ENCODE data around the gene C2orf76. TPM values are rescaled to one million over a fixed set of nuclear protein-coding genes. Genes with fewer than 3 reads are reported as not detected.
"Not testable (repeated sequence)": the region's sequence is repeated elsewhere in the genome, so short reads cannot be mapped to it uniquely, and the experiment has no call there.

C2orf76 gene
- total RNA-seq, 1 donor from 2014 or later, result 12.2 TPM

GRCh38 chr2:119383410-119384140 is 16.9 kb upstream of the C2orf76 start:
- Mint-ChIP-seq H3K4me1 (peaks cover 3% of the 10 kb centered on the region), H3K4me3 (no peak overlapping the region), H3K36me3 (no peaks in the 10 kb centered on the region), H3K27ac (no peak overlapping the region), H3K27me3 (ENCODE audit: low read depth) (peaks cover 1% of the 10 kb centered on the region), H3K9me3 (no peaks in the 10 kb centered on the region)
- no peak for TF ChIP-seq CTCF (IDR thresholded peaks at IDR 0.05; ENCODE audit: unreplicated experiment)
- DNase-seq (ENCODE audit: low spot score in 2 of 2, unreplicated experiment in 2 of 2), result no peak

GRCh38 chr2:119378566-119378965 is 11.9 kb upstream of the C2orf76 start:
- peaks cover 20% of the 10 kb centered on the region for H3K36me3 Mint-ChIP-seq
- no peak overlapping the region for H3K27ac Mint-ChIP-seq
- H3K4me3 Mint-ChIP-seq, result no peak overlapping the region
- TF ChIP-seq CTCF (IDR thresholded peaks at IDR 0.05; ENCODE audit: unreplicated experiment), result no peak
- no peak for DNase-seq (ENCODE audit: low spot score in 2 of 2, unreplicated experiment in 2 of 2)
- peaks cover 19% of the 10 kb centered on the region for H3K9me3 Mint-ChIP-seq
- peaks cover 7% of the 10 kb centered on the region for H3K4me1 Mint-ChIP-seq
- H3K27me3 Mint-ChIP-seq (ENCODE audit: low read depth), result peaks cover 1% of the 10 kb centered on the region

DNA sequence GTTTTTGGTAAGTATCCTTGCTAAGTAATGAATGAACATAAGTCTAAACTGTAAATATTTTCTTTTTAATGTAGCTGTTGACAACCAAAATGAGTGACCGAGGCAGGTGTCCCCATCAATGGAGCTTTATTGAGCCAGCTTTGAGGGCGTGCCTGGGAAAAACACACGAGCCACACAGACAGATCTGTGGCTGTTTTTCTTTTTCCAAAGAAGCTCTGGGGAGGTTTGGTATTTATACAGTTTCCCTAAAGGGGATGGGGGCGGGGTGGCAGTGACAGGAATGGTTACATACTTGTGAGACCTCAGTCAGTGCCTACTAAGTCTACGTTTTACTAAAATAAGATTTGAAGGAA is 11.3 kb upstream of the C2orf76 start:
- Mint-ChIP-seq H3K4me1 (peaks cover 7% of the 10 kb centered on the region), H3K36me3 (peaks cover 26% of the 10 kb centered on the region), H3K27ac (no peak overlapping the region), H3K4me3 (no peak overlapping the region), H3K9me3 (peaks cover 21% of the 10 kb centered on the region), H3K27me3 (ENCODE audit: low read depth) (peaks cover 1% of the 10 kb centered on the region)
- TF ChIP-seq CTCF (IDR thresholded peaks at IDR 0.05; ENCODE audit: unreplicated experiment), result no peak
- no peak for DNase-seq (ENCODE audit: low spot score in 2 of 2, unreplicated experiment in 2 of 2)

DNA sequence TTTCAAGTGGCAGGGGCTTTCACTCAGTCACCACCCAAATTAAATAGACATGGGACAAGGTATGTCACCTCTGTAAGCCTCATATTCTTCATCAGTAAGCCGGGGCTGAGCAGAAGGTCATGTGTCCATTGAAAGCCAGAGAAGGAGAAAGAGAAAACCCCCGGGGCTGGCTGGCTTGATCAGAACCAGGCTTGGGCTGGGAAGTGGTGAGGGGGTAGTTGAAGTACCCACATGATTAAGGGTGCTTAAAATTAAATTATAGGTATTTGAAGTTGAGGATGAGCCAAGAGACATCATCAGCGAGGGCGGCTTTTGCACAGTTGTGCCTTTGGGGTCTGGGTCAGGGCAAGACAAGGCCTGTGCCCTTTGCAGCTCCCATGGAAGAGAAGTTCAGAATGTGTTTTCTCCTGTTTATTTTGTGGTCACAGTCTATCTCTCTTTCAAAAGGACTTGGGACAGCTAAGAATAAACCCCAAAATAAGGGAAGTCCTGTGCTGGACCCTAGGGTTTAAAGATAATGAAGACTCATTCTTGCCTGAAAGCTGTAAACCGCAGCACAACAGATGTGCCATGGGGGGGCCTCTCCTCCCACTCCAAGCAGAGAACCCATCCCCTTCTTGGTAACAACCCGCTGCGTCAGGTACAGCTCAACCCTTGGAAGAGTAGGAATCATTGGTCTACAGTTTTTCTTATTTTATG is 10.8 kb upstream of the C2orf76 start:
- Mint-ChIP-seq H3K36me3 (peaks cover 31% of the 10 kb centered on the region), H3K27me3 (ENCODE audit: low read depth) (peaks cover 1% of the 10 kb centered on the region), H3K9me3 (peaks cover 21% of the 10 kb centered on the region), H3K4me3 (no peak overlapping the region), H3K4me1 (peaks cover 7% of the 10 kb centered on the region), H3K27ac (no peak overlapping the region)
- DNase-seq (ENCODE audit: low spot score in 2 of 2, unreplicated experiment in 2 of 2), result no peak
- no peak for TF ChIP-seq CTCF (IDR thresholded peaks at IDR 0.05; ENCODE audit: unreplicated experiment)

- Mint-ChIP-seq H3K9me3 (peaks cover 21% of the 10 kb centered on the region), H3K4me1 (peaks cover 7% of the 10 kb centered on the region), H3K27me3 (ENCODE audit: low read depth) (peaks cover 1% of the 10 kb centered on the region), H3K4me3 (no peak overlapping the region), H3K27ac (no peak overlapping the region), H3K36me3 (peaks cover 38% of the 10 kb centered on the region)
- DNase-seq (ENCODE audit: low spot score in 2 of 2, unreplicated experiment in 2 of 2), result no peak
- no peak for TF ChIP-seq CTCF (IDR thresholded peaks at IDR 0.05; ENCODE audit: unreplicated experiment)
Observed at GRCh38 chr2:119376810-119377209, 10.2 kb upstream of the C2orf76 start.

DNA sequence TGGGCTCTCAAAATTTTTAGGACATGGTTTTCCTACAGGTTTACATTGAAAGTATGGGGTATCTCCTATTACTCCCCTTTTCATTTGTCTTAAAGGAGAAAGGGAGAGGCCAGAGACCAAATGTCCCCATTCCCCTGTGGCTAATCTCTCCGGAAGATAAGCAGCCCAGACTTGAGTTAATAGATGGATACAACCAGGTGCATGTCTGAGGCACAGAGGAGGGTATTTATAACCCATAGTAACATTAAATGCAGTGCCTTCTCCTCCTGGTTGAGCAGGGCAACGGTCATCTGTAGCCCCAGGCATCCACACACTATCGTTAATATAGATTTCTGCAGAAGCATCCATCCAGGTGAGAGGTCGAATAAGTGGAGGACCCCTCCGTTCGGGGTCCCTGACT is 9.8 kb upstream of the C2orf76 start:
- not testable (repeated sequence) for H3K27me3 Mint-ChIP-seq (ENCODE audit: low read depth); H3K27ac Mint-ChIP-seq; H3K4me3 Mint-ChIP-seq; DNase-seq (ENCODE audit: low spot score in 2 of 2, unreplicated experiment in 2 of 2); H3K4me1 Mint-ChIP-seq
- peaks cover 40% of the 10 kb centered on the region for H3K36me3 Mint-ChIP-seq
- H3K9me3 Mint-ChIP-seq, result peaks cover 21% of the 10 kb centered on the region

GRCh38 chr2:119373907-119374745 is 7.5 kb upstream of the C2orf76 start:
- H3K36me3 Mint-ChIP-seq, result peaks cover 53% of the 10 kb centered on the region

More at GRCh38 chr2:119373907-119374745, 7.5 kb upstream of the C2orf76 start:
- not testable (repeated sequence) for H3K4me3 Mint-ChIP-seq; H3K27me3 Mint-ChIP-seq (ENCODE audit: low read depth); H3K27ac Mint-ChIP-seq; H3K4me1 Mint-ChIP-seq; DNase-seq (ENCODE audit: low spot score in 2 of 2, unreplicated experiment in 2 of 2)
- peaks cover 21% of the 10 kb centered on the region for H3K9me3 Mint-ChIP-seq
